Immature natural killer cell (primary cell): Measurements from ENCODE around the gene PEX1. TPM values are rescaled to one million over a fixed set of nuclear protein-coding genes. Genes with fewer than 3 reads are reported as not detected.
"Not testable (repeated sequence)": the region's sequence is repeated elsewhere in the genome, so short reads cannot be mapped to it uniquely, and the experiment has no call there.

ENCODE experiments used
- DNase-seq, 3 donors: peaks; one replicate each; pipeline ENCODE4 v3.0.0; 2022; ENCODE audit warnings: mixed read lengths in 1 of 3
- H3K27ac Mint-ChIP-seq, 6 donors: one replicate each; pipeline ENCODE4 v1.8.0; 2020; ENCODE audit warnings: mixed read lengths in 6 of 6, mild to moderate bottlenecking in 5 of 6, inconsistent platforms in 4 of 6, moderate library complexity in 3 of 6
- H3K27me3 Mint-ChIP-seq, 3 donors: one replicate each; pipeline ENCODE4 v1.8.0; 2020 to 2021; ENCODE audit warnings: low read depth in 3 of 3, mild to moderate bottlenecking in 3 of 3, mixed read lengths in 3 of 3, moderate library complexity in 3 of 3, inconsistent platforms in 1 of 3
- H3K36me3 Mint-ChIP-seq, 3 donors: one replicate each; pipeline ENCODE4 v1.8.0; 2020; ENCODE audit warnings: mixed read lengths in 3 of 3, inconsistent platforms in 2 of 3, mild to moderate bottlenecking in 2 of 3
- H3K4me1 Mint-ChIP-seq, 2 donors: one replicate each; pipeline ENCODE4 v1.8.0; 2020; ENCODE audit warnings: inconsistent platforms in 2 of 2, mild to moderate bottlenecking in 2 of 2, mixed read lengths in 2 of 2, moderate library complexity in 1 of 2
- H3K4me3 Mint-ChIP-seq, 5 donors: one replicate each; pipeline ENCODE4 v1.8.0; 2020; ENCODE audit warnings: mild to moderate bottlenecking in 5 of 5, mixed read lengths in 5 of 5, inconsistent platforms in 3 of 5, moderate library complexity in 3 of 5
- H3K9me3 Mint-ChIP-seq, 6 donors: one replicate each; pipeline ENCODE4 v1.8.0; 2020; ENCODE audit warnings: mild to moderate bottlenecking in 6 of 6, mixed read lengths in 6 of 6, inconsistent platforms in 4 of 6, moderate library complexity in 3 of 6
- polyA plus RNA-seq, 3 donors: library from polyadenylated mRNA; unstranded; fragments of 300-500 nt; fragmentation: Illumina TruSeq; gene quantifications; one replicate each; pipeline ENCODE4 v1.2.3, GENCODE V29; 2021

The PEX1 gene
- polyA plus RNA-seq, result 1 to 10 TPM; 4.4 to 5.9 (median 5.7) TPM

GRCh38 chr7:92528188-92528957 is at the start of gene PEX1, which contains the start of gene RBM48:
TSS of gene PEX1 (minus strand) at chr7:92528520. CDS start at chr7:92528435, 85 bp downstream.
TSS of gene RBM48 (plus strand) at chr7:92528795. CDS start at chr7:92528814, 19 bp downstream.
- Mint-ChIP-seq H3K27ac (peak within 1 kb of the TSS; percentile 87 to 98 (median 96)), H3K9me3 (no peaks in the 10 kb centered on the region), H3K4me3 (peak within 1 kb of the TSS; percentile 83 to 94 (median 89)), H3K27me3 (peaks cover 3 to 8% (median 6%) of the 10 kb centered on the region in 3 donors), H3K36me3 (peaks cover 4 to 24% (median 7%) of the 10 kb centered on the region in 3 donors), H3K4me1 (peaks cover 28 to 56% of the 10 kb centered on the region in 2 donors)
- DNase-seq, result peak; percentile 96

- DNase-seq, result no peak
- no peaks in the 10 kb centered on the region for H3K9me3 Mint-ChIP-seq
- no peaks in the 10 kb centered on the region for H3K27me3 Mint-ChIP-seq
- no peak overlapping the region for H3K4me3 Mint-ChIP-seq
- H3K36me3 Mint-ChIP-seq, result peaks cover 15 to 55% (median 35%) of the 10 kb centered on the region in 3 donors
- H3K4me1 Mint-ChIP-seq, result peaks cover 1 to 15% of the 10 kb centered on the region in 2 donors
- no peak overlapping the region for H3K27ac Mint-ChIP-seq
Observed at GRCh38 chr7:92576296-92576695, 48.0 kb upstream of the PEX1 start.

DNA sequence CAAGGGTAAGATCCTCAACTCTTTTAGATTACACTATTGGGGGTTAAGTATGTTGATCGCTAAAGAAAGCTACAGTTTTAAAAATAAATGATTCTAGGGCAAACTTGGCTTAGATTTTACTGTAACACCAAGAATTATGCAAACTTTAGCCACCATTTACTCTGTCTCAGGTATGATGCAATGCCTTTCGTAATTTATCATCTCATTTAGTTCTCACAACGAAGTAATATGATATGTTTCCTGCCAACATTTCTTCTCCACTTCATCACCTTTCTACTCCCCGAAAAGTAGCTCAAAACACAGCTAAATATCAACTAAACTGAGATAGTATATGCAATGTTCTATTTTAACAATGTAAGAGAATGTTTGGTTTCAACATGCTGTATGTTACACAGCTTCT is 40.8 kb upstream of the PEX1 start:
- Mint-ChIP-seq H3K9me3 (no peaks in the 10 kb centered on the region), H3K27ac (peak overlapping the region in 2 of 6 donors; percentile 48 to 49)

DNA sequence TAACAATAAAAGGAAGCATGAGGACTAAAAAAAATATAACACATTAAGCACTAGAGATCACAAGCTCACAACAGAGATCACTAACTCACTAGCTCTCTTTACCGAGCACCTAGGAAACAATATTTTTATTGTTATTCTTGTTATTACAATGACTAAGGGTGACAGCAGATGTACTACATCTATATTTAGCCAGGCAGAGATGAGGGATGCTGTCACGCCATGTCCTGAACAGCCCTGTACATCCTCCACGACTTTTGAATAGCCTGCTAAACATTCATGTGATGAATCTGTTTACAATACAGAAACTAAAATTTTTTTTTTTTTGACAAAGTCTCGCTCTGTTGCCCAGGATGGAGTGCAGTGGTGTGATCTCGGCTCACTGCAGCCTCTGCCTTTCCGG is 39.1 kb upstream of the PEX1 start:
- no peak for DNase-seq
- Mint-ChIP-seq H3K4me3 (no peak overlapping the region), H3K9me3 (no peaks in the 10 kb centered on the region), H3K36me3 (peaks cover 13 to 43% (median 22%) of the 10 kb centered on the region in 3 donors), H3K27me3 (no peaks in the 10 kb centered on the region), H3K4me1 (no peaks in the 10 kb centered on the region), H3K27ac (no peak overlapping the region)

More for the DNA sequence above, 40.8 kb upstream of the PEX1 start:
- Mint-ChIP-seq H3K4me1 (peaks cover under 1 to 3% of the 10 kb centered on the region in 2 donors), H3K36me3 (peaks cover 15 to 38% (median 22%) of the 10 kb centered on the region in 3 donors), H3K27me3 (no peaks in the 10 kb centered on the region), H3K4me3 (no peak overlapping the region)
- no peak for DNase-seq

DNA sequence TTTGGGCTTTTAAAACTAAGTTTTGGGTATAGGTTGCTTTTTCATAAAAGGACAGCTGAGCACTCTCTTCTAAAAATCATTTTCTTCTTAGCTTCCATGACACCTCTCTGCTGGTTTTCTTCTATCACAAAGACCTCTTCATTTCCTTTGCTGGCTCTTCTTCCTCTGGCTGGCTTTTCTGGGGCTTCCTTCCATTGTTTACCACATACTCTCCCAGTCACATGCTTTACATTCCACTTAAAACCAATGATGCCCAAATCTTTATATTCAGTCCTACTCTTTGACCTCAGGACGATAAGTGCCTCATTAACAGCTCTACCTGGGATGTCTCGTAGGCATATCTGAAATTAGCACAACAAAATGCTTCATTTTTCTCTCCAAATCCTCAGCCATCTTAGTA is 35.0 kb upstream of the PEX1 start:
- Mint-ChIP-seq H3K9me3 (no peaks in the 10 kb centered on the region), H3K27ac (peak overlapping the region in 3 of 6 donors; percentile 9 to 58 (median 11)), H3K4me1 (no peaks in the 10 kb centered on the region), H3K27me3 (peaks cover 0 to 3% (median 1%) of the 10 kb centered on the region in 3 donors), H3K4me3 (no peak overlapping the region), H3K36me3 (peaks cover 9 to 26% (median 17%) of the 10 kb centered on the region in 3 donors)
- no peak for DNase-seq

DNA sequence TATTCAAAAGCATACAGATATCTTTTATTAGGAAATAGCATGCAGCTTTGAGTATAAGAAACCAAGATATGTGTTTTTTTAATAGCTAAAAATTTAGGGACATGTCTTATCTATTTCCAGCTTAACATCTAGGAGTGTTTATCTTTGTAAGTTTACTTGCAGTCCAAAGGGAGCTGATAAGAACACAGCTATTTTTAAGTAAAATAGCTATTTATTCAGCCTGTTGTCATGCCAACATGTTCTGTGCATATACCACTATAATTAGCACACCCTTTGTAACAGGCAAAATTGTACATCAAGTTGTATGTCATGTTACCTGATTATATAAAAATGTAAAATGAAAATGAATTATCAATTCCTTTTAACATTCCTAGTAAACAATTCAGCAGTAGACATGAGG is 32.3 kb upstream of the PEX1 start:
- no peak for DNase-seq
- H3K27ac Mint-ChIP-seq, result no peak overlapping the region
- H3K9me3 Mint-ChIP-seq, result no peaks in the 10 kb centered on the region
- no peaks in the 10 kb centered on the region for H3K4me1 Mint-ChIP-seq
- H3K27me3 Mint-ChIP-seq, result peaks cover 0 to 3% (median 2%) of the 10 kb centered on the region in 3 donors
- H3K4me3 Mint-ChIP-seq, result no peak overlapping the region
- peaks cover 5 to 16% (median 12%) of the 10 kb centered on the region in 3 donors for H3K36me3 Mint-ChIP-seq

DNA sequence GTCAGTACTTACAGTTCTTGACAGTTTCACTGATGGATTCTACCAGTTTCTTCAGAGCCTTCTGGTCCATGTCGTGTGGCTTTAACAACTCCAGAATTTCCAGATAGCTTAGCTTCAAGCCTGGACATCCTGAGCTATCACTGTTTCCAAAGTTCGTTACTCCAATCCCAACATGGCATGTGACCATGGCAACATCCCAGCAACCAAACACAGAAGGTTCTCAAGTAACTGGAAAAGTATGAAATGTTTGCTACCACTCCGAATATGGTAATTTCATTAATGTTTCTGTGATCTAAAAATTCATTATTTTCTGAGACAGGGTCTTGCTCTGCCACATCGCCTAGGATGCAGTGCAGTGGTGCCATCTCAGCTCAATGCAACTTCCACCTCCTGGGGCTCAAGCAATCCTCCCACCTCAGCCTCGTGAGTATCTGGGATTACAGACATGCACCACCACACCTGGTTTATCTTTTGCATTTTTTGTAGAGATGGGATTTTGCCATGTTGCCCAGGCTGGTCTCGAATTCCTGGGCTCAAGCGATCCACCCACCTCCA is 29.6 kb upstream of the PEX1 start:
- H3K36me3 Mint-ChIP-seq, result peaks cover 4 to 8% (median 5%) of the 10 kb centered on the region in 3 donors
- H3K27me3 Mint-ChIP-seq, result peaks cover 0 to 3% (median 2%) of the 10 kb centered on the region in 3 donors
- H3K4me1 Mint-ChIP-seq, result no peaks in the 10 kb centered on the region
- no peak for DNase-seq
- H3K9me3 Mint-ChIP-seq, result no peaks in the 10 kb centered on the region
- H3K4me3 Mint-ChIP-seq, result no peak overlapping the region
- peak overlapping the region in 2 of 6 donors; percentile 7 to 42 for H3K27ac Mint-ChIP-seq

- Mint-ChIP-seq H3K4me1 (no peaks in the 10 kb centered on the region), H3K36me3 (peaks cover 4 to 7% (median 5%) of the 10 kb centered on the region in 3 donors), H3K27ac (peak overlapping the region in 1 of 6 donors; percentile 42), H3K4me3 (no peak overlapping the region), H3K9me3 (no peaks in the 10 kb centered on the region), H3K27me3 (peaks cover 0 to 3% (median 2%) of the 10 kb centered on the region in 3 donors)
- no peak for DNase-seq
Observed at GRCh38 chr7:92557249-92557648, 28.9 kb upstream of the PEX1 start.

DNA sequence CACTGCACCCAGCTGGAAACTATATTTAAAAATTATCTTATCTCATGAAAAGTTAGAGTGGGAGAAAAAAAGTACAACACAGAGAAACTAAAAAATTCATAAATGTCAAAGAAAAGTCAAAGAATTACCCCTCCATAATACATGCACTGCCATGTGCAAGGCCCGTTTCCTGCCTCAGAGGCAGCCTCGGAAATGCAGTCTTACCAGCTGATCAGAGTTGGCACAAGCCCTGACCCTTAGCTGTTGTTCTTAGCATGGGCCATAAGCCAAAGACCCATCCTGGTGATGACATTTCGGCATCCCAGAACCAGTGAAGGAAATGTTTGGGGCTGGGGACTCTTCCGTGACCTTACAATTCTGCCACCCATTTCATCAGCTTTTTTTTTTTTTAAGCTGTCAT is 21.9 kb upstream of the PEX1 start:
- no peaks in the 10 kb centered on the region for H3K36me3 Mint-ChIP-seq
- no peak overlapping the region for H3K4me3 Mint-ChIP-seq
- no peaks in the 10 kb centered on the region for H3K27me3 Mint-ChIP-seq

GRCh38 chr7:92547579-92547978 is 19.3 kb upstream of the PEX1 start:
- H3K4me3 Mint-ChIP-seq, result no peak overlapping the region
- no peaks in the 10 kb centered on the region for H3K36me3 Mint-ChIP-seq
- DNase-seq, result no peak
- H3K27me3 Mint-ChIP-seq, result no peaks in the 10 kb centered on the region
- H3K9me3 Mint-ChIP-seq, result no peaks in the 10 kb centered on the region
- H3K4me1 Mint-ChIP-seq, result no peaks in the 10 kb centered on the region
- H3K27ac Mint-ChIP-seq, result no peak overlapping the region

More for the DNA sequence above, 21.9 kb upstream of the PEX1 start:
- Mint-ChIP-seq H3K27ac (no peak overlapping the region), H3K9me3 (no peaks in the 10 kb centered on the region), H3K4me1 (no peaks in the 10 kb centered on the region)
- no peak for DNase-seq

DNA sequence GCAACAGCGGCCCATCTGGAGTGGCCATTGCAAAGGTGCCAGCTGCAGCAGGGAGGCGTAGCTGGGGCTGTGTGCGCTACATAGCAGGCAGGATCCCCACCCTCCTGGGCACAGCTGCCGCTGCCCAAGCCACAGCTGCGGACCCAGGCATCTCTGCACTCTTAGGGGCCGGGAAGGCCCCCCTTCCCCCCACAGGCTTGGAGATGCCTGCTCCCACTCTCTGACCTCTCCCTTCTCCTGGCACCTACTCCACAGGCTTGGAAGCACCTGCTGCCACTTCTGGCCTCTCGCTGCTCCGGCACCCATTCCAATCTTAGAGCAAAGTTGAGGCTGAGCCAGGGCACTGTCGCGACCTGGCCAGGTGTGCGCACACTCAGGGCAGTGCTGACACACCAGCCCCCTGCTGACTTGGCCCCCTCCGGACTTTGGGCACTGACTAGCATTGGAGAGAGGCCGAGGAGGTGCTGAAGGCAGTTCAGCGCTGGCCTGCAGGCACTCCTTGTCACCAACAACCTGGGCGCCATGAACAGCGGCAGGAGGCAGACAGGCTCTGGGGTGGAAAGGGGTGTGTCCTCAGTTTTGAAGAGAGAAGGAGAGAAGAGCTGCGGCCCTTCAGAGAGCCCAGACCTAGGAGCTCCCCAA is 18.7 kb upstream of the PEX1 start:
- Mint-ChIP-seq H3K9me3 (no peaks in the 10 kb centered on the region), H3K4me3 (no peak overlapping the region), H3K4me1 (no peaks in the 10 kb centered on the region), H3K36me3 (no peaks in the 10 kb centered on the region), H3K27ac (no peak overlapping the region), H3K27me3 (no peaks in the 10 kb centered on the region)
- DNase-seq, result no peak

- H3K4me3 Mint-ChIP-seq, H3K36me3 Mint-ChIP-seq, H3K27me3 Mint-ChIP-seq, DNase-seq, H3K27ac Mint-ChIP-seq, H3K4me1 Mint-ChIP-seq, H3K9me3 Mint-ChIP-seq: not testable (repeated sequence)
Observed at GRCh38 chr7:92545116-92545515, 16.8 kb upstream of the PEX1 start.

GRCh38 chr7:92543542-92543941 is 15.2 kb upstream of the PEX1 start:
- not testable (repeated sequence) for H3K9me3 Mint-ChIP-seq, H3K4me3 Mint-ChIP-seq, H3K36me3 Mint-ChIP-seq, DNase-seq, H3K4me1 Mint-ChIP-seq, H3K27ac Mint-ChIP-seq, H3K27me3 Mint-ChIP-seq

DNA sequence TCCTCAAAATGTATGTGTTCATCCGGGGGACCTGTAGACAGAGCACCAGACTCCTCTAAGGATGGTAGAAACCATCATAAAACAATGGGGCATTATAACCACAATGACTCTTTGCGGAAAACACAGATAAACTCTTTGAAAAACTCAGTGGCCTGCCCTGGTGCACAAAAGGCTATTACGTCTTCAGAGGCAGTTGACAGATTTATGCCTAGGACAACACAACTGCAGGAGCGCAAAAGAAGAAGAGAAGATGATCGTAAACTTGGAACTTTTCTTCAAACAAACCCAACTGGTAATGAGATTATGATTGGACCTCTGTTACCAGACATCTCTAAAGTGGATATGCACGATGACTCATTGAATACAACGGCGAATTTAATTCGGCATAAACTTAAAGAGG is 6.3 kb upstream of the PEX1 start:
- DNase-seq, result no peak
- Mint-ChIP-seq H3K27me3 (peaks cover 0 to 1% (median 0%) of the 10 kb centered on the region in 3 donors), H3K4me3 (no peak overlapping the region), H3K27ac (peak overlapping the region in 1 of 6 donors; percentile 51), H3K36me3 (peaks cover 16 to 54% (median 25%) of the 10 kb centered on the region in 3 donors), H3K4me1 (peaks cover 15 to 49% of the 10 kb centered on the region in 2 donors), H3K9me3 (no peaks in the 10 kb centered on the region)
